D721Med (cell line): Measurements from ENCODE around the gene BNC2.

ENCODE experiments used
- DNase-seq: peaks from one replicate; pipeline ENCODE4 v3.0.0; 2011; ENCODE audit warnings: low spot score; ENCODE audit not compliant: insufficient read length
- FAIRE-seq: peaks from 2 replicates; lab custom pipeline; 2011; peaks lifted over from hg19 to GRCh38; lab: Jason Lieb, UNC
- CTCF ChIP-seq: IDR thresholded peaks from 2 replicates; pipeline ENCODE4 v1.5.1; 2012; ENCODE audit warnings: mild to moderate bottlenecking, control low read depth; ENCODE audit not compliant: insufficient read depth; ENCODE audit errors: missing control alignments

Gene BNC2

GRCh38 chr9:16816011-16816410 lies 54.5 kb downstream of the BNC2 start:
- FAIRE-seq (no peak), DNase-seq (no peak)
- no peak for TF ChIP-seq CTCF

GRCh38 chr9:16815079-16815478 lies 55.4 kb downstream of the BNC2 start:
- FAIRE-seq (no peak), DNase-seq (no peak)
- TF ChIP-seq CTCF = no peak

- DNase-seq = no peak
- FAIRE-seq = no peak
- no peak for TF ChIP-seq CTCF
Observed at GRCh38 chr9:16813838-16814237, 56.6 kb downstream of the BNC2 start.

GRCh38 chr9:16811987-16812685 lies 58.3 kb downstream of the BNC2 start:
- TF ChIP-seq CTCF = no peak
- DNase-seq = no peak
- FAIRE-seq = no peak

GRCh38 chr9:16809912-16810610 lies 60.4 kb downstream of the BNC2 start:
- FAIRE-seq (no peak), DNase-seq (no peak)
- no peak for TF ChIP-seq CTCF

- TF ChIP-seq CTCF = no peak
- DNase-seq = no peak
- FAIRE-seq = no peak
Observed at GRCh38 chr9:16806674-16807073, 63.8 kb downstream of the BNC2 start.

GRCh38 chr9:16803648-16804047 lies 66.8 kb downstream of the BNC2 start:
- no peak for TF ChIP-seq CTCF
- FAIRE-seq = no peak
- no peak for DNase-seq
